K562 (cell line): ENCODE results near the gene MYH2.

ENCODE experiments used
- CHD4 ChIP-seq: fragments of 200-600 bp; sonication (generic); IDR thresholded peaks from 3 replicates; pipeline ENCODE4 v1.6.1; 2012; ENCODE audit warnings: low read depth, mild to moderate bottlenecking, mixed read lengths, low read length, inconsistent platforms; ENCODE audit not compliant: insufficient read depth, insufficient replicate concordance, poor library complexity, severe bottlenecking
- EZH2 ChIP-seq: IDR thresholded peaks from 2 replicates; pipeline ENCODE4 v1.6.1; 2012; ENCODE audit warnings: low read depth, mild to moderate bottlenecking, inconsistent platforms, low read length, borderline replicate concordance
- PHTF2 ChIP-seq: fragments of 250-450 bp; sonication (Bioruptor Pico); IDR thresholded peaks from 2 replicates; pipeline ENCODE4 v1.5.0; 2021; ENCODE audit warnings: mild to moderate bottlenecking
- POLR2A ChIP-seq: fragments of 450-650 bp; conservative IDR thresholded peaks from 2 replicates; pipeline ENCODE4 v1.6.1; 2016
- POLR2AphosphoS5 ChIP-seq: IDR thresholded peaks from 2 replicates; pipeline ENCODE4 v1.6.1; 2011; ENCODE audit warnings: mild to moderate bottlenecking, low read depth, low read length, moderate library complexity; ENCODE audit not compliant: control insufficient read depth, insufficient read depth
- RNF2 ChIP-seq: sonication (generic); IDR thresholded peaks from 2 replicates; pipeline ENCODE4 v1.6.1; 2016
- TF ChIP-seq, protein P1 (sequence below): fragments of 450-650 bp; IDR thresholded peaks from one replicate; pipeline ENCODE4 v1.6.1; 2018; ENCODE audit warnings: mild to moderate bottlenecking, moderate library complexity; ENCODE audit not compliant: partially characterized antibody

DNA sequence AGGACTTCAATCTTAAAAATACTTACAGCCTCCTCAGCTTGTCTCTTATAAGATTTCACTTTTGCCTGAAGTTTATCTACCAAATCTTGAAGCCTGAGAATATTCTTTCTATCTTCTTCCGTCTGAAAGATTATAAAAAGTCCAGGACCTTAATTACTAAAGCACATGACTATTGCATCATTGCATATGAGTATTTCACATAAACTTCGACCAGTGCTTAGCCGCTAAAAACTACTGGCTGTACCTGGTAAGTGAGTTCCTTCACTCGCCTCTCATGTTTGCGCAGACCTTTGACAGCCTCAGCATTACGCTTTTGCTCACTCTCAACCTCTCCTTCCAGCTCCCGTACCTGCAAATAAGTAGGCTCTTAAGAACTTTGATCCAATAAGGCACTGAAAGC lies 26.4 kb downstream of the MYH2 start:
- TF ChIP-seq EZH2 (no peak), POLR2A (no peak), CHD4 (no peak), POLR2AphosphoS5 (no peak), RNF2 (no peak), PHTF2 (no peak)
- TF ChIP-seq, protein P1, sequence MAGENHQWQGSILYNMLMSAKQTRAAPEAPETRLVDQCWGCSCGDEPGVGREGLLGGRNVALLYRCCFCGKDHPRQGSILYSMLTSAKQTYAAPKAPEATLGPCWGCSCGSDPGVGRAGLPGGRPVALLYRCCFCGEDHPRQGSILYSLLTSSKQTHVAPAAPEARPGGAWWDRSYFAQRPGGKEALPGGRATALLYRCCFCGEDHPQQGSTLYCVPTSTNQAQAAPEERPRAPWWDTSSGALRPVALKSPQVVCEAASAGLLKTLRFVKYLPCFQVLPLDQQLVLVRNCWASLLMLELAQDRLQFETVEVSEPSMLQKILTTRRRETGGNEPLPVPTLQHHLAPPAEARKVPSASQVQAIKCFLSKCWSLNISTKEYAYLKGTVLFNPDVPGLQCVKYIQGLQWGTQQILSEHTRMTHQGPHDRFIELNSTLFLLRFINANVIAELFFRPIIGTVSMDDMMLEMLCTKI: no peak
